PFSK-1 (cell line): Measurements from ENCODE around the gene EPHB6.

ENCODE experiments used
- POLR2AphosphoS5 ChIP-seq: IDR thresholded peaks from 2 replicates; pipeline ENCODE4 v1.6.1; 2012; ENCODE audit warnings: low read depth, mild to moderate bottlenecking, control low read depth, low read length, moderate library complexity
- SIN3A ChIP-seq: IDR thresholded peaks from 2 replicates; pipeline ENCODE4 v1.6.1; 2012; ENCODE audit warnings: mild to moderate bottlenecking, low read length, moderate library complexity, borderline replicate concordance; ENCODE audit not compliant: insufficient read depth
- TAF1 ChIP-seq: IDR thresholded peaks from 2 replicates; pipeline ENCODE4 v1.6.1; 2012; ENCODE audit warnings: low read length, control low read depth, borderline replicate concordance; ENCODE audit not compliant: insufficient read depth
- TF ChIP-seq, protein P1 (sequence below), 2 experiments: IDR thresholded peaks; 2 replicates each; pipeline versions ENCODE4 v1.6.1 to v1.8.0; 2011 to 2012; ENCODE audit warnings: low read depth in 2 of 2, low read length in 2 of 2, control low read depth in 1 of 2, inconsistent platforms in 1 of 2, mild to moderate bottlenecking in 1 of 2, moderate library complexity in 1 of 2; ENCODE audit not compliant: insufficient read depth in 1 of 2

DNA sequence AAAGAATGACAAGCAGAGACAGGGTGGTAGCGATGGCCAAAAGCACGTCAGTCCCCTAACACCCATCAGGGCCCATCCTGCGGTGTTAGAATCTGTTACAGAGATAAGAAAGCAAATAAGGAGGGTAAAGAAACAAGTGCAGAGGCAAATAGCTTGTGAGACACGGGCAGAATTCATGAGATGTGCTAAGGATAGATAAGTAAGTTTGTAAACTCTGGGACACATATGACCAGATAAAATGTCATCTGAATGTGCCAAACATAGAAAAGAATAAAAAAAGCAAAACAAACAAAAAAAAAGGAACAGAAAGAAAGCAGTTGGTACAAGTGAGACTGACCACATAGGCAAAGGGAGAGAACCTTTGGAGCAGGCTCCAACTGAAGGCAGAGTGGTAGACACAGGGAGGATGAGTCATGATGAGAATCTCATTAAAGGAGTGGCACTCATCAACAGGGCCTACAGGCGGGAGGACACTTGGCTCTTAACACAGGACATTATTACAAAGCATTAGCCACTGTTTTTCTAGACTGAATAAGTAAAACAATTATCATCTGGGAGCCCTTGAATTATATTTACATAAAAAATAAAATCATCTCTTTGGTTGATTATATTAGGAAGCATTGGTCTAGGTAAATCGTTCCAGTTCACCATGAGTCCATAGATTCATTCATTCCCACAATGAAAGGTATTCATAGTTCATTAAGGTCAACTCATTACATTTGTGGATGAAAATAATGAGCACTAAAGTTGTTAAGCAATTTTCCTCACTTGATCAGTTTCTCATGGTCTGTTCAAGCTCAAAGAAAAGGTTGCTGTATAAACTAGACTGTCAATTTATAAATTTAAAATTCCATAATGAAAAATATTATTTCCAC, 21.5 kb upstream of the EPHB6 start:
- no peak for TF ChIP-seq POLR2AphosphoS5
- TF ChIP-seq SIN3A = no peak
- no peak for TF ChIP-seq TAF1
- TF ChIP-seq, protein P1, sequence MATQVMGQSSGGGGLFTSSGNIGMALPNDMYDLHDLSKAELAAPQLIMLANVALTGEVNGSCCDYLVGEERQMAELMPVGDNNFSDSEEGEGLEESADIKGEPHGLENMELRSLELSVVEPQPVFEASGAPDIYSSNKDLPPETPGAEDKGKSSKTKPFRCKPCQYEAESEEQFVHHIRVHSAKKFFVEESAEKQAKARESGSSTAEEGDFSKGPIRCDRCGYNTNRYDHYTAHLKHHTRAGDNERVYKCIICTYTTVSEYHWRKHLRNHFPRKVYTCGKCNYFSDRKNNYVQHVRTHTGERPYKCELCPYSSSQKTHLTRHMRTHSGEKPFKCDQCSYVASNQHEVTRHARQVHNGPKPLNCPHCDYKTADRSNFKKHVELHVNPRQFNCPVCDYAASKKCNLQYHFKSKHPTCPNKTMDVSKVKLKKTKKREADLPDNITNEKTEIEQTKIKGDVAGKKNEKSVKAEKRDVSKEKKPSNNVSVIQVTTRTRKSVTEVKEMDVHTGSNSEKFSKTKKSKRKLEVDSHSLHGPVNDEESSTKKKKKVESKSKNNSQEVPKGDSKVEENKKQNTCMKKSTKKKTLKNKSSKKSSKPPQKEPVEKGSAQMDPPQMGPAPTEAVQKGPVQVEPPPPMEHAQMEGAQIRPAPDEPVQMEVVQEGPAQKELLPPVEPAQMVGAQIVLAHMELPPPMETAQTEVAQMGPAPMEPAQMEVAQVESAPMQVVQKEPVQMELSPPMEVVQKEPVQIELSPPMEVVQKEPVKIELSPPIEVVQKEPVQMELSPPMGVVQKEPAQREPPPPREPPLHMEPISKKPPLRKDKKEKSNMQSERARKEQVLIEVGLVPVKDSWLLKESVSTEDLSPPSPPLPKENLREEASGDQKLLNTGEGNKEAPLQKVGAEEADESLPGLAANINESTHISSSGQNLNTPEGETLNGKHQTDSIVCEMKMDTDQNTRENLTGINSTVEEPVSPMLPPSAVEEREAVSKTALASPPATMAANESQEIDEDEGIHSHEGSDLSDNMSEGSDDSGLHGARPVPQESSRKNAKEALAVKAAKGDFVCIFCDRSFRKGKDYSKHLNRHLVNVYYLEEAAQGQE (IDR thresholded peaks at IDR 0.05; ENCODE audit: insufficient read depth in 1 of 2, low read depth in 2 of 2, low read length in 2 of 2) = no peak
